Measurements from ENCODE around the gene BCL7C.
"Not testable (repeated sequence)": the region's sequence is repeated elsewhere in the genome, so short reads cannot be mapped to it uniquely, and the experiment has no call there.

Gene BCL7C

GRCh38 chr16:30893744-30894539, at the start of gene BCL7C:
BCL7C (minus strand) TSS chr16:30894077; CDS start chr16:30893944, 133 bp downstream.
- peak; percentile 84 for TF ChIP-seq POLR2A (IDR thresholded peaks at IDR 0.05; ENCODE audit: low read depth, low read length)
- DNase-seq (ENCODE audit: insufficient read length, low spot score) (peak; percentile 57), FAIRE-seq (no peak)

GRCh38 chr16:30942426-30942806, 48.5 kb upstream of the BCL7C start:
- FAIRE-seq: no peak
- TF ChIP-seq POLR2A (IDR thresholded peaks at IDR 0.05; ENCODE audit: low read depth, low read length): no peak
- DNase-seq (ENCODE audit: insufficient read length, low spot score): no peak

DNA sequence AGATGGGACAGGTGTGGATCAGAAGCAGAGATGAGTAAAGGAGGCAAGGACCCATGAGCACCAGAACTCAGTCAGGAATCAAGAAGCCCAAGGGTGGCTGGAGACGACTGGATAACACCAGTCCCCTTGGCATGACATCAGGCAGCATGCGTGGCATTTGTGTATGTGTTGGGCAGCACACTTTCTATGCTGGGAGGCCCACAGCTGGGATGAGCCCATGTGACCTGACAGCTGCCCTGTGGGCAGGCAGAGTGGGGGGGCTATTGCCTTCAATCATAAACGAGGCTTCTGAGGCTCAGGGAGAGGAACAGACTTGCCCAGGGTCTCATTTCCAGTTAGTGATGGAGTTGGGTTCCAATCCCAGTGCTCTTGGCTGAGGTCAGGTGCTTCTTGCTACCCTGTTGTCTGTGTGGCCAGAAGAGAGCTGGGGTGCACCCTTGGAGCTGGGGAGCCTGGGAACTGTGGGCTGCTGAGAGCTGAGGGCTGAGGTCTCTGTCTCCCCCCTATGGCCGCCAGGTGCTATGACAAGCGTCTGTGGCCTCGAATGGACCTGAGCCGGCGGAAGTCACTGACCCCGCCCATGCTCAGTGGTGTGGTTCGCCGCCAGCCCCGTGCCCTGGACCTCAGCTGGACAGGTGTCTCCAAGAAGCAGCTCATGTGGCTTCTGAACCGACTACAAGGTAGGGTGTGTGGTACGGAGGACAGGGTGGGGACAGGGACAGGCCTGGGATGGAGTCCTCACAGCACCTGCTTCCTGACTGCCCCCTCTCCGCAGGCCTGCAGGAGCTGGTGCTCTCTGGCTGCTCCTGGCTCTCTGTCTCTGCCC, 47.9 kb upstream of the BCL7C start:
- DNase-seq (ENCODE audit: insufficient read length, low spot score) (peak; percentile 76), FAIRE-seq (no peak)
- no peak for TF ChIP-seq POLR2A (IDR thresholded peaks at IDR 0.05; ENCODE audit: low read depth, low read length)

- DNase-seq (ENCODE audit: insufficient read length, low spot score); FAIRE-seq: not testable (repeated sequence)
Measured at GRCh38 chr16:30939571-30939970, 45.7 kb upstream of the BCL7C start.

GRCh38 chr16:30937692-30938091, 43.8 kb upstream of the BCL7C start:
- FAIRE-seq: no peak
- no peak for DNase-seq (ENCODE audit: insufficient read length, low spot score)

DNA sequence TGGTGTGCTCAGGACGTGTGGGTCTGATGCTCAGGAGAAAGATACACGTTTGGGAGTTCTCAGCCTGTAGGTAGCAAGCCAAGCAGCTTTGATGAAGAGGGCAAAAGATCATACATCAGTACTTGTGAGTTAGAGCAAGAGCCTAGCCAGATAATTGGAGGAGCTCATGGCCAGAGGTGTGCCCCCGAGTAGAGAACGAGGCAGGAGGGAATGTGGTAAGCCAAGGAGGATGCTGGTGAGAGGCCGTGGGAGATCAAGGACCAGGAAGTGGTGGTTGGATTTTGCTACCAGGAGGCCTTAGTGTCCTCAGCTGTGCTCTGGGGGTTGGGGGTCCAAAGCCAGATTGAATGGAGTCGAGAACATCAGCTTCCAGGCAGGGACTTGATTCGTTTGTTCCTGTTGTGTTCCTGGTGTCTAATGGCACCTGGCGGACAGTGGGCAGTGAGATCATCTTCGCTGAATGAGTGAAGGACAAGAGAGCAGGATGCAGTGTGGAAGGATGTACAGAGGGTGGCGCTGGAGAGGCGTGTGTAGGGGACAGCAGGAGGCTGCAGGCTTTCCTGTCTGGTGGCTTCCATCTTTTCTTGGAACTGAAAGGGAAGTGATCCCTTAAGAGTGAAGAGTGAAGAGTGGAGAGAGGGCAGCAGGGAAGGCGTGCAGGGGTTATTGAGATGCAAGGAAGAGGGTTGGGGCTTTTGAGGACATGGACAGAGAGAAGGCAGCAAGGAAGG, 41.1 kb upstream of the BCL7C start:
- FAIRE-seq: no peak

More at GRCh38 chr16:30937692-30938091, 43.8 kb upstream of the BCL7C start:
- no peak for TF ChIP-seq POLR2A (IDR thresholded peaks at IDR 0.05; ENCODE audit: low read depth, low read length)

GRCh38 chr16:30931068-30931650, 37.3 kb upstream of the BCL7C start:
- FAIRE-seq (no peak), DNase-seq (ENCODE audit: insufficient read length, low spot score) (no peak)
- TF ChIP-seq POLR2A (IDR thresholded peaks at IDR 0.05; ENCODE audit: low read depth, low read length): no peak

More for the DNA sequence above, 41.1 kb upstream of the BCL7C start:
- DNase-seq (ENCODE audit: insufficient read length, low spot score): peak; percentile 65
- no peak for TF ChIP-seq POLR2A (IDR thresholded peaks at IDR 0.05; ENCODE audit: low read depth, low read length)

DNA sequence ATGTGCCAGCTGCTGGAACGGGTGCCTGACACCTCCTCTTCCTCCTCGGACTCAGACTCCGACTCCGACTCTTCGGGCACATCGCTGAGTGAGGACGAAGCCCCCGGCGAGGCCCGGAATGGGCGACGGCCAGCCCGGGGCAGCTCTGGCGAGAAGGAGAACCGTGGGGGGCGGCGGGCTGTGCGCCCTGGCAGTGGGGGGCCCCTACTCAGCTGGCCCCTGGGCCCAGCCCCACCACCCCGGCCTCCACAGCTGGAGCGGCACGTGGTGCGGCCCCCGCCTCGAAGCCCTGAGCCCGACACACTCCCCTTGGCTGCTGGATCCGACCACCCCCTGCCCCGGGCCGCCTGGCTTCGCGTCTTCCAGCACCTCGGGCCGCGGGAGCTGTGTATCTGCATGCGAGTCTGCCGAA, 36.3 kb upstream of the BCL7C start:
- no peak for TF ChIP-seq POLR2A (IDR thresholded peaks at IDR 0.05; ENCODE audit: low read depth, low read length)
- FAIRE-seq (no peak), DNase-seq (ENCODE audit: insufficient read length, low spot score) (no peak)

GRCh38 chr16:30929167-30929566, 35.3 kb upstream of the BCL7C start:
- no peak for DNase-seq (ENCODE audit: insufficient read length, low spot score)
- FAIRE-seq: no peak
- no peak for TF ChIP-seq POLR2A (IDR thresholded peaks at IDR 0.05; ENCODE audit: low read depth, low read length)

GRCh38 chr16:30928390-30928789, 34.5 kb upstream of the BCL7C start:
- TF ChIP-seq POLR2A (IDR thresholded peaks at IDR 0.05; ENCODE audit: low read depth, low read length): no peak

DNA sequence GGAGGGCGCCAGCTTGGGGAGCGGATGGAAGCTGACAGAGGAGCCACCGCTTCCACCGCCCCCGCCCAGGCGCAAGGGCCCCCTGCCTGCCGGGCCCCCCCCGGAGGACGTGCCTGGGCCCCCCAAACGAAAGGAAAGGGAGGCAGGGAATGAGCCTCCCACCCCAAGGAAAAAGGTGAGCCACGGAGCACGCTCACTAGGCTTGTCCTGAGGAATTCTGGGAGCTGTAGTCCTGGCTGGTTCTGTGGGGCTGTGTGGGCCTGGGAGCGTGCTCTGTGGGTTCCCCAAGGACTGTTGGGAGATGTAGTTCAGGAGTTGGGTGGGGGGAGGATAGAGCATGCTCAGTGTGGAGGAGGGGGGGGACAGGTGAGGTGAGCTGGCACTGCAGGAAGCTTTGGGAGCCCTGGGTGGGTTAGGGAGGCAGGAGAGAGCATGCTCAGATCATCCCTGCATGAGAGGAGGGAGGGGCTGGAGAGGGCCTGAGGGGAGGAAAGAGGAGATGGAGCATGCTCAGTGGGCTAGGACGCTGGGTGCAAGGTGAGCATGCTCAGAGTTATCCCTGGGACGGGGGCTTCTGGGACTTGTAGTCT, 34.0 kb upstream of the BCL7C start:
- FAIRE-seq (no peak), DNase-seq (ENCODE audit: insufficient read length, low spot score) (peak; percentile 73)
- no peak for TF ChIP-seq POLR2A (IDR thresholded peaks at IDR 0.05; ENCODE audit: low read depth, low read length)

More at GRCh38 chr16:30928390-30928789, 34.5 kb upstream of the BCL7C start:
- no peak for FAIRE-seq
- DNase-seq (ENCODE audit: insufficient read length, low spot score): no peak

GRCh38 chr16:30926937-30927788, 33.3 kb upstream of the BCL7C start:
- no peak for DNase-seq (ENCODE audit: insufficient read length, low spot score)
- no peak for FAIRE-seq
- TF ChIP-seq POLR2A (IDR thresholded peaks at IDR 0.05; ENCODE audit: low read depth, low read length): no peak

Measured in H54 (cell line).